Tibial nerve (tissue), 3 donors: ENCODE data around the gene TMIGD1.

Source experiments
- POLR2A ChIP-seq, 2 donors: fragments of 450-650 bp; IDR thresholded peaks; one replicate each; pipeline ENCODE4 v1.6.1; 2017; ENCODE audit warnings: antibody characterized with exemption in 2 of 2, mild to moderate bottlenecking in 2 of 2, moderate library complexity in 2 of 2
- TF ChIP-seq, protein P1 (sequence below), 5 experiments: fragments of 200-600 bp in 3 of 5; fragments of 450-650 bp in 2 of 5; sonication (generic) in 3 of 5; IDR thresholded peaks; one replicate each; pipeline ENCODE4 v1.5.1; 2016 to 2019; ENCODE audit warnings: antibody characterized with exemption in 5 of 5, mild to moderate bottlenecking in 3 of 5, moderate library complexity in 2 of 5

DNA sequence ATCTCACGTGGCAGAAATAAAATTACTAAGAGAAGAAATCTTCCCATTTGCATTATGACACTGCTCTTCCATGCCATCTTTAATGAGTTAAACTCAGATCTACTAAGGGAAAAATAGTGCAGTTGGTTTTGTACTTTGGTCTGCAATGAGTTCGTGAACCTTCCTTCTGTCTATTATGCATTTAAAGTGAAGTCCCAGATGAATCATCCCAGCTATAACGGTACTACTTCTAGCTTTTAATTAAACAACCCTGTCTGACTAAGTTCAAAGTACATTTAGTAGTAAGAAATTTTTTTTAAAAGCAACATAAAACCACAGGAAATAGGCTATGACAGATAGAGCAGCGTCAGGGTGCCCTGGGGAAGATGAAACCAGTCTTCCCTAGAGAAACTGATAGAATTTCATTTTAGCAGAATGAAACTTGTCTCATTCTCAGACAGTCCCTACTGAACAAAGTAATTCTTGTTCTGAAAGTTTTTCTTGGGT lies 1.8 kb downstream of the TMIGD1 start:
- TF ChIP-seq, protein P1, sequence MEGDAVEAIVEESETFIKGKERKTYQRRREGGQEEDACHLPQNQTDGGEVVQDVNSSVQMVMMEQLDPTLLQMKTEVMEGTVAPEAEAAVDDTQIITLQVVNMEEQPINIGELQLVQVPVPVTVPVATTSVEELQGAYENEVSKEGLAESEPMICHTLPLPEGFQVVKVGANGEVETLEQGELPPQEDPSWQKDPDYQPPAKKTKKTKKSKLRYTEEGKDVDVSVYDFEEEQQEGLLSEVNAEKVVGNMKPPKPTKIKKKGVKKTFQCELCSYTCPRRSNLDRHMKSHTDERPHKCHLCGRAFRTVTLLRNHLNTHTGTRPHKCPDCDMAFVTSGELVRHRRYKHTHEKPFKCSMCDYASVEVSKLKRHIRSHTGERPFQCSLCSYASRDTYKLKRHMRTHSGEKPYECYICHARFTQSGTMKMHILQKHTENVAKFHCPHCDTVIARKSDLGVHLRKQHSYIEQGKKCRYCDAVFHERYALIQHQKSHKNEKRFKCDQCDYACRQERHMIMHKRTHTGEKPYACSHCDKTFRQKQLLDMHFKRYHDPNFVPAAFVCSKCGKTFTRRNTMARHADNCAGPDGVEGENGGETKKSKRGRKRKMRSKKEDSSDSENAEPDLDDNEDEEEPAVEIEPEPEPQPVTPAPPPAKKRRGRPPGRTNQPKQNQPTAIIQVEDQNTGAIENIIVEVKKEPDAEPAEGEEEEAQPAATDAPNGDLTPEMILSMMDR (IDR thresholded peaks at IDR 0.05): no peak
- no peak for TF ChIP-seq POLR2A (IDR thresholded peaks at IDR 0.05)
